ENCODE results near the gene ROPN1B.
"Not testable (repeated sequence)": the region's sequence is repeated elsewhere in the genome, so short reads cannot be mapped to it uniquely, and the experiment has no call there.

GRCh38 chr3:125957020-125957419 is 12.0 kb upstream of the ROPN1B start:
- TF ChIP-seq CTCF (conservative IDR thresholded peaks at IDR 0.05; ENCODE audit: low read depth, low read length); EZH2 (IDR thresholded peaks at IDR 0.05; ENCODE audit: borderline replicate concordance, low read depth, low read length, poor library complexity, severe bottlenecking): not testable (repeated sequence)
